Measurements from ENCODE around the gene CALML4.
"Not testable (repeated sequence)": the region's sequence is repeated elsewhere in the genome, so short reads cannot be mapped to it uniquely, and the experiment has no call there.

Gene CALML4

GRCh38 chr15:68207176-68207935 is 2.2 kb upstream of the CALML4 start:
- DNase-seq, result no peak

GRCh38 chr15:68206711-68207151 is 1.6 kb upstream of the CALML4 start:
- DNase-seq, result no peak

GRCh38 chr15:68205954-68206539 is 915 bp upstream of the CALML4 start:
- peak; percentile 6 for DNase-seq

- no peak for DNase-seq
These were observed 419 bp upstream of the CALML4 start for GRCh38 chr15:68205558-68205944.

GRCh38 chr15:68204361-68204760 is 771 bp downstream of the CALML4 start:
- DNase-seq, result no peak

- no peak for DNase-seq
These were observed 1.2 kb downstream of the CALML4 start for GRCh38 chr15:68203956-68204355.

GRCh38 chr15:68203486-68203885 is 1.6 kb downstream of the CALML4 start:
- no peak for DNase-seq

GRCh38 chr15:68202994-68203393 is 2.1 kb downstream of the CALML4 start:
- not testable (repeated sequence) for DNase-seq

GRCh38 chr15:68201879-68202261 is 3.3 kb downstream of the CALML4 start:
- no peak for DNase-seq

GRCh38 chr15:68201153-68201878 is 3.8 kb downstream of the CALML4 start:
- DNase-seq, result no peak

GRCh38 chr15:68200016-68200861 is 4.9 kb downstream of the CALML4 start:
- DNase-seq, result no peak

GRCh38 chr15:68199340-68199739 is 5.8 kb downstream of the CALML4 start:
- DNase-seq, result no peak

- DNase-seq, result no peak
These were observed 7.3 kb downstream of the CALML4 start for GRCh38 chr15:68197661-68198437.

GRCh38 chr15:68197170-68197492 is 8.0 kb downstream of the CALML4 start:
- no peak for DNase-seq

- no peak for DNase-seq
These were observed 8.5 kb downstream of the CALML4 start for GRCh38 chr15:68196445-68197169.

- no peak for DNase-seq
These were observed 9.6 kb downstream of the CALML4 start for GRCh38 chr15:68195336-68196112.

- DNase-seq, result no peak
These were observed 12.2 kb downstream of the CALML4 start for GRCh38 chr15:68192804-68193486.

- DNase-seq, result no peak
These were observed 13.0 kb downstream of the CALML4 start for GRCh38 chr15:68192117-68192516.

GRCh38 chr15:68191555-68191954 is 13.6 kb downstream of the CALML4 start:
- no peak for DNase-seq

- no peak for DNase-seq
These were observed 15.1 kb downstream of the CALML4 start for GRCh38 chr15:68190048-68190447.
